ENCODE results near the gene KRT73.
"Not testable (repeated sequence)": the region's sequence is repeated elsewhere in the genome, so short reads cannot be mapped to it uniquely, and the experiment has no call there.

KRT73 gene

DNA sequence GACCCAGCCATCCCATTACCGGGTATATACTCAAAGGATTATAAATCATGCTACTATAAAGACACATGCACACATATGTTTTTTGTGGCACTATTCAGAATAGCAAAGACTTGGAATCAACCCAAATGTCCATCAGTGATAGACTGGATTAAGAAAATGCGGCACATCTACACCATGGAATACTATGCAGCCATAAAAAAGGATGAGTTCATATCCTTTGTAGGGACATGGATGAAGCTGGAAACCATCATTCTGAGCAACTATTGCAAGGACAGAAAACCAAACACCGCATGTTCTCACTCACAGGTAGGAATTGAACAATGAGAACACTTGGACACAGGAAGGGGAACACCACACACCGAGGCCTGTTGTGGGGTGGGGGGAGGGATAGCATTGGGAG is 24.1 kb downstream of the KRT73 start:
- not testable (repeated sequence) for DNase-seq

DNA sequence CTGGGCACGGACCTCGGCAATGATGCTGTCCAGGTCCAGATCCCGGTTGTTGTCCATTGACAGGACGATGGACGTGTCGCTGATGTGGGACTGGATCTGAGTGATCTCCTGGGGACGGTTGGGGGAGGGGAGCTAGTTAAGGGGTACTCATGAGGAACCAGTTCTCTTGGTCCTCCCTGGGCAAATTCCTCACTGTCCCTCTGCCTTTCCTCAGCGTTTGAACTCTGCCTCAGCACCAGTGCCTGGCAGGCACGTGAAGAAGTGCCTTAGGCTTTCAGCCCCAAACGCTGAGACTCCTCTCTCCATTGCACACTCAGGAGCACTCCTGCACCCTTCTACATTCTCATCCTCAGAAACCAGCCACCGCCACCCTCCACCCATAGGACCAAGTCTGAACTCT is 26.8 kb downstream of the KRT73 start:
- DNase-seq: no peak

DNA sequence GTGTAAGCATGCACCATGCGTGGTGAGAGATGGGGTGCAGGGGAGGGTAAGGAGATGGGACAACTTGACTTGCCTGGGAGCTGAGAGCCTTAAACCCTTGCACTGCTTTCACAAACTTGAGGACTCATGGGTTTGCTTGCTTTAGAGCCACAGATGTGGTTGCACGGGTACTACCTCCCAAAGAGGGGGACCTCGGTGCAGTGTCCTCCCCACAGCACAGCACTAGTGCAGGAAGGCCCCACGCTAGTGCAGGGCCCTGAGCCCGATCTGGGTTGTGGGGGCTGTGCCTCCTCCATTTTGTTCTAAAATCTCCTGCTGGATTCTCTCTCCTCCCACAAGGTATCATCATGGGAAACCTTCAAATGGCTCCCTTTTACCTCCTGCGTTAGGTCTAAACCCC is 28.3 kb downstream of the KRT73 start:
- no peak for DNase-seq

DNA sequence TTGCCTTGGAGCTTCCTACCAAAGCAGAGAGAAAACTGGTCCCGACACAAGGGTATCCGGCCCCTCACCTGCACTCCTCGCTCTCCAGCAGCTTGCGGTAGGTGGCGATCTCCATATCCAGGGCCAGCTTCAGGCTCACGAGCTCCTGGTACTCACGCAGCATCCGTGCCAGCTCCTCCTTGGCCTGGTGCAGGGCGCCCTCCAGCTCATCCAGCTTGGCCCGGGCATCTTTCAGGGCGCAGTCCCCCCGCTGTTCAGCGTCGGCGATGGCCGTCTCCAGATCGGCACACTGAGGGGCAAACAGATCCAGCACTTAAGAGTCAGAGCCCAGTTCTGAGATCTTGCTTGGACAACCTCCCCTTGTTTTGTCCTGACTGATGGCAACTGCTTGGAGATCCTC is 30.8 kb downstream of the KRT73 start:
- no peak for DNase-seq

DNA sequence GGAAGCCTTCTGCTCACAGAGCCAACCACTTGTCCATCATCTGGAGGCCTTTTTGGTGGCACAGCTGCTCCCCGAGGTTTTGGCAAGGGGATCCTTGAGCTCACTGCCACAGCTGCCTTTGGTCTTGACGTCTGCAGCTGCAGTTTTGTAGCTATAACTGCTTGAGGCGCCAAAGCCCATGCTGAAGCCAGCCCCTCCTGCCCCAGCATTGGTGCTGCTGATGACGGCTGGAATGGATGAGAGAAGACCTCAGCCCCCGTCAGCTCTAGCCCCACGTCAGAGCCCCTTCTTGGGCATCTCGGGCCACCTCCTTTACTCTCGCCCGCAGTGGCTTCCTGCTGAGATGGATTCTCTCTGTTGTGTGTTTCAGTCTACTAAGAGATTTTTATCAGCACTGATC is 32.4 kb downstream of the KRT73 start:
- no peak for DNase-seq

DNA sequence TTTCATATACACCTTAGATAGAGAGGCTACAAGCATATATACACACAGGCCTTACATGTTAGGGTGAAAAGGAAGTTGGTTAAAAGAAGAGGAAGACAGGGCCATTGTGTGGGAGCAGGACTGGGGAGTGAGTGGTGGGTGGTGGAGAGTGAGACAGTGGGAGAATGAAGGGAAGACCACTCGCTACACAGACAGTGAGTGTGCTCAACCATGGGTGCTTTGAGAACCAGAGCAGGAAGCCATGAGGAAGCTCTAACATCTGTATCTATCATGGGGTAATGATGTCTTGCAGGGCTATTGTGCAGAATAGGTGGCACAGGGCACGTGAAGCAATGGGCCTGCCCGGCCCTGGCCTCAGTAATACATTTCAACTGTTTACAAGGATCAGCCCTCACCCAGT is 33.3 kb downstream of the KRT73 start:
- no peak for DNase-seq

DNA sequence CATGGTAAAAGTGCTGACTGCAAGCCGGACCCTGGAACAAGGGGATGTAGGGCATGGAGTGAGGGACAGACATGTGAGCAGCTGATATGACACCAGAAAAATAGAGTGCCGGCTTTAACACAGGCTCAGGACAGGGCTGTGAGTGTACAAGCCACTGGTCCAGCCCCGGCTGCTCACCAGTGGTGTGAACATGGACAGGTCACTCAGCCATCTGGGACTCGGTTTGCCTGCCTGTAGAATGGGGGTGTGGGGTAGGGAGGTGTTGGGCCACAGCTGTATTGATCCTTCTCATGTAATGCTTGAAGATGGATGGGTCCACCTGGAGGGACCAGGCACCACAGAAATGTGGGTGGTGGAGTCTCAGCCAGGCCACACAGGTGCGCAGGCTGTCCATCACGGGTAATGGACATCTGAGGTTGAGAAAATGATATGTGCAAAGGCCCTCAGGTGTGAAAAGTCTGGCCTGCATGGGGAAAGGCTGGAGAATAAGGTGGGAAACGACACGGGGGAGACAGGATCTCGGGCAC is 34.1 kb downstream of the KRT73 start:
- no peak for DNase-seq

DNA sequence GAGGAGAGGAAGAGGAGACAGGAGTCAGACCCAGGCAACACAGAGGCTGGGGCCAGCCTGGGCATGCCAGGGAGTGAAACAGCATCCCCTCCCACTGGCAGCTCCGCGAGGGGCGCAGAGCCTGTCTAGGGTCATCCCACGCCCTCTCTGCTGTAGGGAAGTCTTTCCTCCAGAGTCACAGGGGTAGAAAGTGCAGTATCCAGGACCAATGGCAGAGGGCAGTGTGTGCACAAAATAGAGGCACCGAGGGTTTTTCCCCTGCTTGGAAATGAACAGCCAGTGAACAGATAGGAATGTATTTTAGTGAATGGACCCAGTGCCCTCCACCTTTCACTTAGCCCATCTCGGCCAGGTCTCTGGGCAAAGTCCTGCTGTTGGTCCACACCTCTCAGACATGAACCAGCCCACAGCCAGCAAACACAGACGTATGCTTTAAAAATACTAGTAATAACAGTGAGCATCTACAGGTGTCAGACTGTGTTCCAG is 35.3 kb downstream of the KRT73 start:
- peak; percentile 66 for DNase-seq

DNA sequence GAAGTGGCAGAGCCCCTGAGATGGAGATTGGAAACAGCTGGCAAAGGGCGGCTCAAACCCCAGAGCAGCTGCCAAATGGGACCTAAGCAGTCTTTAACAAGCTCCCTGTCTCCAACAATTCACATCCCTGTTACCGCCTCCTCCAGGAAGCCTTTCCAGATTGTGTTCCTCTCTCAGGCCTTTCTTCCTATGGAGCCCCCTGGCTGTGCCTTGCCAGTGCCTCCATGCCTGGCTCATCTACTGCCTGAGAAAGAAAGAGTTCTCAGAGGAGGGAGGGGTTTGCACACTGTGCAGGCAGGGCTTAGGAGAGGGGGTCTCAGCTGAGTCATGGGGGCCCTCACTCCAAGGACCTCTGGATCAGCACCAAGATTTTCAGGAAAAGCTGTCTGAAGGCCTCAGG is 35.9 kb downstream of the KRT73 start:
- no peak for DNase-seq

DNA sequence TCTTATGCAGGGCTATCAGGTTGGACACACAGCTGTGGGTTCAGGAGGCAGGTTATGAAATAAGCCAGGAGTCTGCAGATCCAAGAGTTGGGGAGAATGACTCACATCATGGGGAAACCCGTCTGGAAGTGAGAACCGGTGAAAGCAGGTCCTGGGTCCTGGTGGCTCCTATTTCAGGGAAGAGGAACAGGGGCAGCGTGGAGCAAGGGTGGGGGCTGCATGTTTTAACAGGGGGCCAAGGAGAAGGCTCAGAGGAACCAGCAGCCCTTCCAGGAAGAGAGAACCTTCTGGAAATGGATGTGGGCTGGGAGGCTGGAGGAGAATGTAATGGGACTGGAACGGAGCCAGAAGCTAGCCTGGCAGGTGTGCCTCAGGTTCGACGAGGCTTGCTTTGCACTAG is 36.9 kb downstream of the KRT73 start:
- peak; percentile 61 for DNase-seq

DNA sequence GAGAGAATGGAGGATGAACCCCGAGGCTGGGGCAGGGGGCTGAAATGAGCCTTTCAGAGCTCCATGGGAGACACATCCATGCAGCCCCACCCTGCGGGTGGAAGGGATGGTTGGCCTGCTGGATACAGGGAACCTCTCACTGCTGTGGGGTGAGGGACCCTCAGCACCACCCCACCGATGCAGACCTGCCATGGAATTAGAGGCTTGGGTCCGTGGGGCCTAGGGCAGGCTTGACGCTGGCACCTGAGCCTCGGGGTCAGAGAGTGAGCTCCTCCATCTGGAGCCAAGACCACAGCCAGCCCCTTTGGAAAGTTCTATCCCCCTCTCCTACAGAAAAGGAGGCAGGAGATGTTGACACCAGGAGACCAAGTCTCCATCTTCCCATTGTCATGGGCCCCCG is 37.3 kb downstream of the KRT73 start:
- DNase-seq: no peak

DNA sequence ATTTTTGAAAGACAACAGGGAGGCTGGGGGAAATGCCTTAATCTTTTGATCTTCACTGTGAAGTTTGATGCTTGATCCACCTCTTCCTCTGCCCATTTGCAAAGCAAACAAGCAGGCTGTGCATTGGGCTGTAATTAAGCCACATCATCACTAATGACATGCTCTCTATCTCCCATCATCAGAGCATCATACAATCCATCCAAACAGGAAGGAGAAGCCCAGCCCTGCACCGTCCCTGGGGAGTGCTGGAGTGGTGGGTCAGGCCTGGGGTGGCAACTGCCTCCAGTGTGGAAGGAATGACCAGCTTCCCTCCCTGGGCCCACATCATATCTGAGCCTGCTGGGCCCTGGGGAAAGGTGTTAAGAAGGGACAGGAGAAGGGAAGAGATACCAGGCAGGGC is 37.9 kb downstream of the KRT73 start:
- peak; percentile 53 for DNase-seq

DNA sequence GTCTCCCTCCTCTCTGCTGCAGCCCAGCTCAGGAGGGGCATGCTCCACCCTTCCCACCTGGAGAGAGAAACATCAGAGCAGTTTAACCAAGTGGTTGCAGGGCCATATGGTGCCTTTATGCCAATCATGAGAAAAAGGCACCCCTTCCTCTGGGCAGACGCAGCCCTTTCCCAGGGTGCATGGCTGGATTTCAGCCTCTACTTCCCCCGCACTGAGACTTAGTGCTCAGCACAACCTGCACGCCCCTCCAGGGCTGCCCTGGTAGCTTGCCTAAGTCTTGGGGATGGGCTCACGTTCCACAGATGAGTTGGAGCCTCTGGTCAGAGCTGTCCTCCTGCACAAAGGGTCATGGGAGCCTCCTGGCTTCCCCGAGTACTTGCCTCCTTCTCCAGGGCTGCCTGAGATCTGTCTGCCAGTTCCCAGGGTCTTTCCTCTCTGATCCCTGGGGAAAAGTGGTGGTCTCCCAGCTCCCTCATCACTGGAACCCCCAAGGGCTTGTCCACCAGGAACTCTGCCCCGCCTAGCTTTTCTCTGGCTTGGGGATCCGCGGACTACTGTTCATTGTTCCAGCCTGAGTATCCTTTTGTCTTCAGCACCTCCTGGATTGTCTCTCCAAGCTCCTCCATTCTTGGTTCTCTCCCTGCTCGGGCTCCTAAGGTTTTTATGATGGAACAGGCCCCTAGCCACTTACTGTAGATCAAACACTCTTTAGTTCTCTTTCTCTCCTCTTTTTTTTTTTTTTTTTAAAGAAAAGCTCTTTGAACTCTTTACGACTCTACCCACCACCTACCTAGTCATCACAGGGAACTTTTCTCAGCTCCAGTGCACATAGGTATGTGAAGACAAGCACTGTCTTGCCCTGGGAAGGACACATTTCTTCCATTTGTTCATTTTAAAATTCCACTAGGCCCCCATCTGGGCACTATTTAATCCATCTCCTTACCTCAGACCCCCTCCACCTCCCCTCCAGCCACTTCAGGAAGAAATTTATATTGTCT is 38.6 kb downstream of the KRT73 start:
- DNase-seq: no peak

DNA sequence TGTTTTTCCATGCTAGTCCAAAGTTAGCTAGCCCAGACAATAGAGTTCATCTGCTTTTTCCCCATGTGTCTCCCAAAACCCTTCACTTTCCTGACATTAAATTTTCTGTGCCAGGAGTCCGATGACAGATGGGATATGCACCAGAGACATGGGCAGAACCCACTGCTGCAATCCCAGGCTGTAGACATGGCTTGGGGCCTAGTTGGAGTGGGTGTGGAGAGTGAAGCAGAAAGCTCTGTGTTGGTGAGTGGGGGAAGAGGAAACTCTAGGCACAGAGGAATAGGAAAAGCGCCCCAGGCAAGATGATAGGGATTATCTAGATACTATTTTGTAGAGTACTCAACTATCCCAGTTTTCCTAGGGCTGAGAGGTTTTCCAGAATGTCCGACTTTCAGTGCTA is 39.9 kb downstream of the KRT73 start:
- DNase-seq: no peak

DNA sequence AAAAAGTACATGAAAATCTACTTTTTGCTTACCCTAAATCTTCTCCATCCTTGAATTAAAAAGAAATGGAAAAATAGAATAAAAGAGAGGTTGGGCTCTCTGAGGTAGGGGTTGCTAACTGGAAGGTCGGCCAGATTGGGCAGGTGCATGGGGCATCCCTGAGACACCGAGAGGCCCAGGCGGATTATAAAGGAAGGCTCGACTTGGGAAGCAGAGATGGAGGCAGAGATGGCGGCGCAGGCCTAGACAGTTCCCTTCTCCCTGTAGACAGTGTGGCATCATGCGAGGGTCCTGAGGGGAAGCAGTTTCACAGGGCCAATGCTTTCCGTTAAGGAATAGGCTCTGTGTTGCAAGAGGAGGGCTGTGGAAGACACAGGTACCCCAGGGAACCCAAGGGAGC is 41.0 kb downstream of the KRT73 start:
- DNase-seq: no peak

DNA sequence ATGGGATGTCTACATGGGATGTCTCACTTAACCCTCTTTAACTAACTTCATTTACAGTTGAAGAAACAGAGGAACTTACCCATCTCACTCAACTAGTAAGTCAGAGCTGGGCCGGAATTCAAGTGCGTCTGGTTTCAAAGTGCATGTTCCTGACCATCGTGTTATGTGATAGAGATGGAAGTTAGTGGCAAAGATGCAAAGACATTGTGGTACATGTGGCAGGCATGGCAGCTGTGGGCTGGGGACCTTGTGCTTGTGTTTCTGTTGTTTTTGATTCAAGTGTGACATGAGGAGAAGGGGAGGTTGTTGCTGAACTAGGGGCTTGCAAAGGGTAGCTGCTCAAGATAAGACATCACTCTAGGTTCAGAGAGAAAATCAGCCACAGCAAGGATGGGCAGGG is 42.4 kb downstream of the KRT73 start:
- no peak for DNase-seq

DNA sequence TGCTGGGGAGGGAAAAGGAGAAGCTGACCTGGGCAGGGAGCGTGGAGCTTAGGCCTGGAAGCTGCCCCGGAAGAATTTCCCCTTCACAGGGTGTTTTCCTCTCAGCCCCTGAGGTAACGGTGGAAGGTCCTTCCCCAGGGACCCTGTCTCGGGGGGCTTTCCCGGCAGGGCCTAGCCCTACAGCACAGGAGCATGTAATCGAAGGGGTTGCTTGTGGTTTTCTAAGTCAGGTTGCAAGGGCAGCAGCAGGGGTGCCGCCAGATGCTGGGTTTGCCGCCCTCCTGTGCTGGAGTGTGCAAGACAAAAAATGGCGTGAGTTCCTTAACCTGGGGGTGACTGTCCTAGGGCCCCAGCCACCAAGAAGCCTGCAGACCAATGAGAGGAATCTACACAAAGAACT is 43.1 kb downstream of the KRT73 start:
- DNase-seq: no peak

DNA sequence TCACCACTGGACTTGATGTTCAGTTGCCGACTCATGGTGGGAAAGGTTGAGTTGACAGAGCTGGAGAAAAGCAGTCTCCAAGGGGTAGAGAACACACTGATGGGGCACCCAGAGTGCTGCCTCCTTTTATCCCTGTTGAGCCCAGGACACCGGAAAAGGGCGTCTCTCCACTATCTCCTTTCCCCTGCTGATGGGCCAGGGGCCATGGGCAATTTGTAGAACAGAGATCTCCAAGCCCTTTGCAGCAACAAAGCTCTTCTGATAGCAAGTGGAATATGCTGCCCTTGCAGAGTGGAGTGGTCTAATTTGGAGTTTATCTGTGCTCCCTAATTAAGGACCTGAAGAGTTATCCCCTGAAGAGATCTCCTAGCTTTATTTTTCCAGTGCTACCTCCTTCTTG is 44.6 kb downstream of the KRT73 start, which contains the start of gene KRT74:
Gene KRT74, minus strand, starts transcription at position 101 of the 400 bp plus-strand sequence. Its CDS starts 66 bp downstream, at position 35.
- no peak for DNase-seq

DNA sequence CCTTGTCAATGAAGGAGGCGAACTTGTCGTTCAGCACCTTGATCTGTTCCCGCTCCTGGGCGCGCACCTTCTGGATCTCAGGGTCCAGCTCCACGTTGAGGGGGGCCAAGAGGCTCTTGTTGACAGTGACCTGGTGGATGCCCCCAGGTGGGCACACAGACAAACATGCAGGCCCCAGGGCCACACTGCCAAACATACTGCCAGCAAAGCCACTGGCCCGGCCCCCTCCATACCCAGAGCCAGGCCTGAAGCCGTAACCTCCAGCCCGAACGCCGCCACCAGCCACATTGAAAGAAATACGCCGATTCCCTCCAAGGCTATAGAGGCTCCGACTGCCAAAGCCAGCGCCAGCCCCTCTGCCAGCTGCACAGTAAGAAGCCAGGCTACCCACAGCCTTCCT is 45.1 kb downstream of the KRT73 start:
- DNase-seq: no peak

DNA sequence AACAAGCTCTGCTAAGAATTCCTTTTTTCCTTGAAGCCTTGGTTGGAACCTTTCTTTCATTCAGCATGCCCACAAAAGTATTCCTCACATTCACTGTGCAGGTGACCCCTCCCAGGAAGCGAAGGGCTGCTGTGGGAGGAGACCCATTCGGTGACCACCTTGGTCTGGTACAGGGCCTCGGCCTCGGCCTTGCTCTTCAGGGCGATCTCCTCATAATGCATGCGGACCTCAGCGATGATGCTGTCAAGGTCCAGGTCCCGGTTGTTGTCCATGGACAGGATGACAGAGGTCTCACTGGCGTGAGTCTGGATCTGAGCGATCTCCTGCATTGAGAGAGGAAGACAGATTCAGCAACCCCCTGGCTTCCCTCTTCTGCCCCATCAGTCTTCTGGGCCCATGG is 47.8 kb downstream of the KRT73 start:
- DNase-seq: no peak

DNA sequence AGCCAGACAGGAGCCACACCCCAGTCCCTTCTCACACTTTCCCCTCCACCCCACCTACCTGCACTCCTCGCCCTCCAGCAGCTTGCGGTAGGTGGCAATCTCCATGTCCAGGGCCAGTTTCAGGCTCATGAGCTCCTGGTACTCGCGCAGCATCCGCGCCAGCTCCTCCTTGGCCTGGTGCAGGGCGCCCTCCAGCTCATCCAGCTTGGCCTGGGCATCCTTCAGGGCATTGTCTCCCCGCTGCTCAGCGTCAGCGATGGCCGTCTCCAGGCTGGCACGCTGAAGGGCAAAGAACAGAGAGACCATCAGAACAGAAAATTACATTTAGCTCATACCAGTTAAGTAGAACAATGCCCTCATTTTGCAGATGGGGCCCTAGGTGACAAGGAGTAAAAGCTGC is 50.2 kb downstream of the KRT73 start:
- no peak for DNase-seq

DNA sequence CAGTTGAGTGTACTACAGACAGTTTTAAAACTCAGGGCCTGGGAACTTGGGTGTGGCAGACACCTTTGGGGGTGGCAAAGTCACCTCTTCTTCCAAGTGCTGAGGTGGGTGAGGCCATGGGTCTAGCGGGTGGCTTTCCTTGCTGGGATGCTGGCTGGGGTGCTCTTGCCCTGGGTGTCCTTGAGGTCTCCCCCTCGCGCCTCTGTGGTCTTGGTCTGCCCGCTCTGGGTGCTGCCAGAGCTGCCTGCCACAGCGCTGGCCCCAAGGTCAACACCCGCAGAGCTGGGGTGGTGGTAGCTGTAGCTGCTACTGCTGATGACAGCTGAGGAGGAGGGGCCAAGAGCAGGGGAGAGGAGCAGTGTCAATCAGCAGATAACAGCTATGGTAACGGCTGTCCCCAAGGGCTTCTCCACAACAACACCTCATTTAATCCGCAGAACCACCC is 51.5 kb downstream of the KRT73 start:
- no peak for DNase-seq

DNA sequence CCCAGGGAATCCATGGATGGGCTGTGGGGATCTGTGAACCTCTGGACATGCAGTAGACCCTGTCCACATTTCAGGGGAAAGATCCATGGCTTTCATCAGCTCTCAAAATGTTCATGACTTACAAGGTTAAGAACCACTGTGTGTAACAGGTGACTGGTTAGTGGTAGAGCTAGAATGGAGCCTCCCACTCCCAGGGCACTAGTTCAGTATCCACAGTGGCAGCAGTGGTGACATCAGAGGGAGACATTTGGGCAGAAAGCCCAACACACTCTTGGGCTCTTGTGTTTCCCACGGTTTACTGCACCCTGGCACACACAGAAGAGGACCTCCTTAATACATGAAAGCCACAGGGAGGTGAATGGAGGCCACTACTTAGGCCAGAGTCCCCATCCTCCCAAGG is 53.8 kb downstream of the KRT73 start:
- DNase-seq: no peak

DNA sequence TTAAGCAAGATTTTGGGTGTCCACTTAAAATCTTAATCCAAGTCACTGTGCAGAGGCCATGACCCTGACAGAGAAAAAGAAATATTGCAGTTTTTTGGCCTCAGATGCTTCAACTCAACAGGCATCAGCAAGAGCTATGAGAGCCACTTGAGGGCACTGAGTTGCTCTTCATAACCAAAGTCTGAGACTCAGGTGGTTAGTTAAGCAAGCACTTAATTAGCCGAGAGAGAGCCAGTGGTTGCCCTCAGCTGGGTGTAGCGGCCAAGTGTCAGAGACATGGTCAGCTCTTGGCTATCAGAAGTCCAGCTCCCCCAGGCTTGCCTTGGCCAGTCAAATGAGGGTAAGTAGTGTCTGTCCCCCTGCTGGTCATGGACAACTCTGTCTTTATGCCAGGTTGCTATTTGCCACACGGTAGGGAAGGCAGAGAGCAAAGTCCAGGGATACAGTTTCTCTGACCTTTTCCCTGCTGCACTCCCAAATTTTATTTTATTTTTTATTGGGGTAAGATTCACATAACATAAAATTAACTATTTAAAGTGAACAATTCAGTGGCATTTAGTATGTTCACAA is 56.4 kb downstream of the KRT73 start:
- DNase-seq: no peak
